GM12865 (cell line): ENCODE results near the gene NCOR1.
"Not testable (repeated sequence)": the region's sequence is repeated elsewhere in the genome, so short reads cannot be mapped to it uniquely, and the experiment has no call there.

ENCODE experiments used
- DNase-seq: peaks from one replicate; pipeline ENCODE4 v3.0.0; 2010; ENCODE audit warnings: low read depth
- H3K4me3 ChIP-seq: 2 replicates; pipeline ENCODE4 v1.5.1; 2011; ENCODE audit warnings: mild to moderate bottlenecking, low read depth, low read length, control low read depth
- TF ChIP-seq, protein P1 (sequence below): IDR thresholded peaks from 2 replicates; pipeline ENCODE4 v1.5.1; 2011; ENCODE audit warnings: low read length, control low read depth, low read depth, inconsistent platforms; ENCODE audit not compliant: insufficient read depth; ENCODE audit errors: missing control alignments

NCOR1 gene

DNA sequence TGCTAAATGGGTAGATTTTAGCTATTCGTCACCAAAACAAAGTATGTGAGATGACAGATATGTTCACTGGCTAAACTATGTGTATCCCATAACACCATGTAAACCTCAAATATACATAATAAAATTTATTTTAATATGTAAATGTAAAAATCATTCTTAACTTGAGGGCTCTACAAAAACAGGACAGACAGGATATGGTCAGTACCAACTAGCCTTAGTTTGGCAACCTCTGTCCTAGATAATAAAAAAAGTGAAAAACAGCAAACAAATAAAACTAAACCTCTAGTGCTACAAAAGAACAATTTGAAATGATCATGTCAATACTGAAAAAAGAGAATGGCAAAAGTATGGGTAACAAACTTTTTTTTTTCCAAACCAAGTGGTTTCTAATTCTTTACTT lies 33.8 kb downstream of the NCOR1 start:
- DNase-seq, result no peak
- no peak overlapping the region for H3K4me3 ChIP-seq
- TF ChIP-seq, protein P1, sequence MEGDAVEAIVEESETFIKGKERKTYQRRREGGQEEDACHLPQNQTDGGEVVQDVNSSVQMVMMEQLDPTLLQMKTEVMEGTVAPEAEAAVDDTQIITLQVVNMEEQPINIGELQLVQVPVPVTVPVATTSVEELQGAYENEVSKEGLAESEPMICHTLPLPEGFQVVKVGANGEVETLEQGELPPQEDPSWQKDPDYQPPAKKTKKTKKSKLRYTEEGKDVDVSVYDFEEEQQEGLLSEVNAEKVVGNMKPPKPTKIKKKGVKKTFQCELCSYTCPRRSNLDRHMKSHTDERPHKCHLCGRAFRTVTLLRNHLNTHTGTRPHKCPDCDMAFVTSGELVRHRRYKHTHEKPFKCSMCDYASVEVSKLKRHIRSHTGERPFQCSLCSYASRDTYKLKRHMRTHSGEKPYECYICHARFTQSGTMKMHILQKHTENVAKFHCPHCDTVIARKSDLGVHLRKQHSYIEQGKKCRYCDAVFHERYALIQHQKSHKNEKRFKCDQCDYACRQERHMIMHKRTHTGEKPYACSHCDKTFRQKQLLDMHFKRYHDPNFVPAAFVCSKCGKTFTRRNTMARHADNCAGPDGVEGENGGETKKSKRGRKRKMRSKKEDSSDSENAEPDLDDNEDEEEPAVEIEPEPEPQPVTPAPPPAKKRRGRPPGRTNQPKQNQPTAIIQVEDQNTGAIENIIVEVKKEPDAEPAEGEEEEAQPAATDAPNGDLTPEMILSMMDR, result no peak

DNA sequence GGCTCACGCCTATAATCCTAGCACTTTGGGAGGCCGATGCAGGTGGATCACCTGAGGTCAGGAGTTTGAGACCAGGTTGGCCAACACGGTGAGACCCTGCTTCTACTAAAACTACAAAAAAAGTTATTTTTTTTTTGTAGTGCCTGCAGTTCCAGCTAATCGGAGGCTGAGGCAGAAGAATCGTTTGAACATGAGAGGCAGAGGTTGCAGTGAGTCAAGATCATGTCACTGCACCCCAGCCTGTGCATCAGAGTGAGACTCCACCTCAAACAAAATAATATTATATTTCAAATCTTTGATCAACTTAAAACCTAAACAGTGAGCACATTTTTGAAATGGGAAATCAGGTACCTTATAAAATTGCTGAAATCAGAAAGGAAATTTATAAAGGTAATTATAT lies 36.5 kb downstream of the NCOR1 start:
- TF ChIP-seq, protein P1, result no peak
- no peak for DNase-seq
- H3K4me3 ChIP-seq, result no peak overlapping the region

DNA sequence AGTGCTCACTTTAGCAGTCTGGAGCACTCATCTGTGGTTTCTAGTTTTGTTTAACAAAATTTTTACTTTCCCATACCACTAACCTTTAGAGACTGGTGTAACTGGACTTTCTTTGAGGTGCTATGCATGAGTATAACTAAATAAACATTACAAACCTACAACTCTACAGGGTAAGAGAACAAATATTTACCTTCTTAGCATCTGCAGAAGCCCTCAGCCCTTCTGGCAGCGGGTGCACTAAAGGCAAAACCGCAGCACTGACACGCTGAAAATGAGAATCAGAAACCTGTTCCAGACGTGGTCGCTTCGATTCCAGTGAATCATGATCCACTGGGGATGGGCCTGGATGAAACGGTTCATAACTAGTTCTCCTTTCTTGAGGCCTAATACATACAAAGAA lies 43.7 kb downstream of the NCOR1 start:
- TF ChIP-seq, protein P1, result no peak
- H3K4me3 ChIP-seq, result no peak overlapping the region
- DNase-seq, result no peak

DNA sequence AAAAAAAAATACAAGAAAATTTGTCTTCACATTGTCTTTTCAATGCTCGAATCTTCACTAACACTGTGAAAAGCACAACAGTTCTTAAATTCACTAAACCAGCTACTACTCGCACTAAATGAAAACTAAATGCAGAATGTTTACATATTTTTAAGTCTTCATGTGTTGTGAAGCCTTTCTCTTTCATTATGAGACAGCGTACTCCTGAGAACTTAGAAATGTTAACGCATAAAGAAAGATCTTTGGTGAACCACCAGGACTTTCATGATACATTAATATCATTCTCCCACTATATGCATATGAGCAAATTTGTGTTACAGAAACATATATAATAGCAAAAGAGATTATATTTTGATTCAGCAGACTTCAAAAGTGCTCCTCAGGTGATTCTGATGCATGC lies 48.6 kb downstream of the NCOR1 start:
- not testable (repeated sequence) for H3K4me3 ChIP-seq
- peak; percentile 47 for DNase-seq

DNA sequence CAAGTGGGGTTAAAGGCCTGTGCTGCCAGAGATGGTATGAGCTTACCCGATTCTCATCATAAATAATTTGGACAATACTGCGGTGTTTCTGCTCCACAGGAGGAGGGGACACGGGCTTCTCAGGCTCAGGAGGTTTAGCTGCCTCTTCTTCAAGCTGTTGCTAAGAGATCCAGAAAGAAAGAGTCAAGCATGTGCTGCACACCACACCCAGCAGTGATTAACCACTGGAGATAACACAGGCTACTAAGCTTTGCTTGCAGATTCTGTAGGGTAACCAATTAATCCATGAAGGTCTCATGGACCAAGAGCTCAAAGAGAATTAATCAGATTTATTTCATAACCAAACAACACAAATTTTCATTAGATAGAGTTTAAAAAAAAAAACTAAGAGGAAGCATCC lies 56.6 kb downstream of the NCOR1 start:
- TF ChIP-seq, protein P1, result no peak
- H3K4me3 ChIP-seq, result no peak overlapping the region
- no peak for DNase-seq

DNA sequence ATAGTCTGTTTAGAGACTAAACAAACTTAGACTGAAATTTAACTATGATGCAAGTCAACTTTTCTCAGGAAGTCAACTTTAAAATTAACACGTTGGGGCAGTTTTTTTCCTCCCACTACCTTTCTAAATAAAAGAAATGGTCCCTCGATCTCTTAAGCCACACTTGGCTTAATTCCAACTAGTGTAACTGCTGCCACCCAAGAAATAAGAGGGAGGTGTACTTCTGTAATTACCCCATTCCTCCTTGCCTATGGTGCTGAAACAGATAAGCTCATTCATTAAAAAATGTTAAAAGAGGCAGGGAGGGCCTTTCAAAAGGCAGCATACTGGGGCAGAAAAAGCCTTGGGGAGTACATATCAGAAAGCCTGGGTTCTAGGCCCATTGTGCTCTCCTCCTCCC lies 59.8 kb downstream of the NCOR1 start:
- DNase-seq, result no peak
- TF ChIP-seq, protein P1, result no peak
- H3K4me3 ChIP-seq, result no peak overlapping the region

DNA sequence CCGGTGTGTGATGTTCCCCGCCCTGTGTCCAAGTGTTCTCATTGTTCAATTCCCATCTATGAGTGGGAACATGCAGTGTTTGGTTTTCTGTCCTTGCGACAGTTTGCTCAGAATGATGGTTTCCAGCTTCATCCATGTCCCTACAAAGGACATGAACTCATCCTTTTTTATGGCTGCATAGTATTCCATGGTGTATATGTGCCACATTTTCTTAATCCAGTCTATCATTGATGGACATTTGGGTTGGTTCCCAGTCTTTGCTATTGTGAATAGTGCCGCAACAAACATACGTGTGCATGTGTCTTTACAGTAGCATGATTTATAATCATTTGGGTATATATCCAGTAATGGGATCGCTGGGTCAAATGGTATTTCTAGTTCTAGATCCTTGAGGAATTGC lies 63.0 kb downstream of the NCOR1 start:
- not testable (repeated sequence) for DNase-seq, H3K4me3 ChIP-seq

DNA sequence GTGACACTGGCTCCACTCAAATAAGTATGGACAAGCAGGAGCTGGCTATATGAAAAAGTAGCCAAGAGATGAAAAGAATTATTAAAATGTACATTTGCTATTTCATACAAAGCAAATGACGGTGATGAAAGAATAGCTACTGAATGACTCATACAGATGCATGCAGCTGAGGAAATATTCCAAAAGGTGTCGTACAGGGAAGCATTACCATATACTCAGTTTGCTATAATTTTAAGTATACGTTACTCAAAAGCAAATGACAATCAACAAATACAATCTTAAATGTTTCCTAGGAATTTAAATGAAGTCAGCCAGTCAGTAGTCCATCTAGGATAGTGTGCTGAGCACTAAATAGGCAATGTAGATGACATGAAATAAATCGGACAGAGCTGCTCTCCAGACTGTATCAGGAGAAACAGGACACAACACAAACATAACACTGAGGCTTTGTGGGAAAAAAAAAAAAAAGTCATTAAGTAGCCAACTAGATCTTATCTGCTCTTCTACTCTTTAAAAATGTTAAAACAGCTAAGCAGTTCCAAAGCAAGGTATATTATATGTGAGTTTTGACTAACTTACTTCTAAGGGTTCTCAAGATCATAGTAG lies 65.0 kb downstream of the NCOR1 start:
- TF ChIP-seq, protein P1, result no peak
- DNase-seq, result no peak
- H3K4me3 ChIP-seq, result no peak overlapping the region
